ENCODE data around the gene TASOR2.

GRCh38 chr10:5644930-5645329 is 39.7 kb upstream of the TASOR2 start:
- TF ChIP-seq NFXL1 (CRISPR knock-in tag; IDR thresholded peaks at IDR 0.05): no peak
- TF ChIP-seq MXI1 (IDR thresholded peaks at IDR 0.05; ENCODE audit: low read depth, low read length): no peak
- TF ChIP-seq POLR2A (conservative IDR thresholded peaks at IDR 0.05): no peak
- TF ChIP-seq U2AF1 (optimal IDR thresholded peaks at IDR 0.05; ENCODE audit: low read depth, low read length): no peak
- no peak for TF ChIP-seq SMC3 (conservative IDR thresholded peaks at IDR 0.05; ENCODE audit: insufficient read depth, low read depth, low read length)
- TF ChIP-seq CTCF (IDR thresholded peaks at IDR 0.05 in 2 of 3, conservative IDR thresholded peaks at IDR 0.05 in 1 of 3; ENCODE audit: insufficient read depth in 2 of 3, low read depth in 1 of 3, low read length in 3 of 3): no peak
- TF ChIP-seq ZFX (CRISPR knock-in tag; IDR thresholded peaks at IDR 0.05): no peak
- TF ChIP-seq, protein P1, sequence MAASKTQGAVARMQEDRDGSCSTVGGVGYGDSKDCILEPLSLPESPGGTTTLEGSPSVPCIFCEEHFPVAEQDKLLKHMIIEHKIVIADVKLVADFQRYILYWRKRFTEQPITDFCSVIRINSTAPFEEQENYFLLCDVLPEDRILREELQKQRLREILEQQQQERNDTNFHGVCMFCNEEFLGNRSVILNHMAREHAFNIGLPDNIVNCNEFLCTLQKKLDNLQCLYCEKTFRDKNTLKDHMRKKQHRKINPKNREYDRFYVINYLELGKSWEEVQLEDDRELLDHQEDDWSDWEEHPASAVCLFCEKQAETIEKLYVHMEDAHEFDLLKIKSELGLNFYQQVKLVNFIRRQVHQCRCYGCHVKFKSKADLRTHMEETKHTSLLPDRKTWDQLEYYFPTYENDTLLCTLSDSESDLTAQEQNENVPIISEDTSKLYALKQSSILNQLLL (CRISPR knock-in tag; IDR thresholded peaks at IDR 0.05; ENCODE audit: borderline replicate concordance): no peak

Data from K562 (cell line).